ENCODE measurements around the gene FLT1.

FLT1 gene

DNA sequence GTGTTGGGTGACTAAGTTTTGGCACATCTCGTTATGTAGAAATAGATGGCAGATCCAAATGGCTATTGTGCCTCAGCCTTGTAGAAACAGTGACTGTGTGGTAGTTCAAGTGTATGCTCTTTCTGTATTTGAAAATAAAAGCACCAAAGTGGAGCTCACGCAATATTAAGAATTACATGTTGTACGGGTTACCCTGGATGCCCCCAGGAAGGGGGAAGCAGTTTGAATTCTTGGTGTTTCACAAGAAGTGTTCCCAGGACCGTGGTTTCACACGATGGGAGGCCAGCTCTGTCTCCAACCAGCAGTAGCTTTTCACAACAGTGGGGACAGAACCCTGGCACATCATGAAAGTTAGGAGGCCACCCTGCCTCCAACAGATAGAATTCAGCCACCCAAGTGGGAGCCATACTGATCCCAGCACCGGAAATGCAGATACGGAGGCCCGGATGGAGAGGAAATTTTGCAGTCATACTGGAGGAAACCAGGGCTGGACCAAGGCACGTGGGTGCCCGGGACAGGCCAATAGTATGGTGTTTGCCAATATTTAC, 8.9 kb downstream of the FLT1 start:
- no peak for DNase-seq

DNA sequence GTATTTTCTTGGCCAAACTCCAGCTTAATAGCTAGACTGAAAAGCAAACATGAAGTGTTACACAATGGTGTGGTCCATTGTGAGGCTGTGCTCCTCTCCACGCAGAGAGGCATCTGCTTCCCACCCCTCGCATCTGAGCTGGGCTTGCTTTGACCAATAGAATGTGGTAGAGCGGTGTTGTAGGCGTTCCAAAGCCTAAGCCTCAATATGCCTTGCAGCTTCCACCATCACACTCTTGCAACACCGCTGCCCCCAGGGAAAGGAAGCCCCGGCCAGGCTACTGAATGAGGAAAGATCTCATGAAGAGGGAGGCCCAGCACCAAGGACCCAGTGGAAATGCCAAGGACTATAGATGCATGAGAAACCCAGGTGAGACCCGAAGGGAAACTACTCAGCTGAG, 9.4 kb downstream of the FLT1 start:
- no peak for DNase-seq

DNA sequence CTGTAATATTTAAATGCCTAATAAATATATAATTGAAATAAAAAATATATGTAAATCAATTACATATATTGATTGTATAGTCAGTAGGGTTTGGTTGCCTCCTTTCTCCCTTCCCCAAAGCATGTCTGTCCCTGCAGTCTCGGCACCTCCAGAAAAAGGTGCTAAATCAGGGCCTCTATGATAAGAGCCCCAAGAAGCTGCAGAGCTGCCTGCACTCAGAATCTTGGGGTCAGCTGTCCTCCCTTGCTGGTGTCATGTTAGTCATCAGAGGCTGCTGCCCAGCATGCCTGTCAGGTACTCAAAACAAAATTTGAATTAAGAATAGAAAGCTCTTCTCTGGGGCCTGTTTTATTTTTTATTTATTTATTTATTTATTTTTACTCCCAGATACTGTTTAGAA, 9.8 kb downstream of the FLT1 start:
- DNase-seq, result no peak

DNA sequence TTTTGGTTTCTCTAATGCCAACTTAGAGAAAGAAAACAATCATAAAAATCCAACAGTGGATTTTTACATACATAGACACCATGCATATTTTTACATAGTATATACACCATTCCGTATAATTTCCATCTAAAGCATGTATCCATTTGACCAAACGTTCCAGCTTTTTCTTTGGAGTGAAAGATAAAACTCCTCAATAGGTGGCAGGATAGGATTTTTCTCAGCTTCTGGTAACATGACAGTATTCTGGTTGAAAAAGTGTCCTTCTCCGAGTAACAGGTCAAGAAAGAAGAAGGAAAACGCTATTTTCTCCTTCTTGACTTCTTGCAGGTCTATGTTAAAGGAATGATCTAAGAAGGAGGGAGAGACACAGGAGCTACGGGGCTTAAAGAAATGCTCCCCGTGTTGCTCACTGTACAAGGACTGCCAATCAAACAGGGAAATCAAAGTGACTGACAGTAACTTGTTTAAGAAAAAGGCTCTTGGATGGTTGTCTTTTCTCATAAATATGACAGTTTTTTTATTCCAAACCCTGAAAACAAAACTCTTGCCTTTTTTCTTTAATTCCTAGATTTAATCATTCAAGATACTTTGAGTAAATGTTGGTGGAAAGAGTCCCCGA, 11.5 kb downstream of the FLT1 start:
- no peak for DNase-seq

DNA sequence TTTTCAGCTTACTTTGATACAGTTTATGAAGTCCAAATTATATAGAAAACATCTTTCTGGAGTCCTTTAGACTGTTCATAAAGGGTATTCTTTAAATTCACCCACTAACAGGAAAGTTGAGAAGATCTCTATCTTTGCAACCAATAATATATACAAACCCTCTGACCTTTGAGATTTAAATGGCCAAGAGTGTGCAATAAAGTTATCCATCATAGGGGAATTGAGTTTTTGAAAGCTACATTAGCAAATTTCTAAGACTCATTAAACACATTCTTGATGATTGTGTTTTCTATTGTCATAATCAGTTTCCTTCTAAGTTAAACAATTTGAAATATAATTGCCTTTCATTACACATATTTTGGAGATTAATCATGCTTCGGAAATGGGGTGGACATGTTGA, 15.9 kb downstream of the FLT1 start:
- DNase-seq, result no peak

DNA sequence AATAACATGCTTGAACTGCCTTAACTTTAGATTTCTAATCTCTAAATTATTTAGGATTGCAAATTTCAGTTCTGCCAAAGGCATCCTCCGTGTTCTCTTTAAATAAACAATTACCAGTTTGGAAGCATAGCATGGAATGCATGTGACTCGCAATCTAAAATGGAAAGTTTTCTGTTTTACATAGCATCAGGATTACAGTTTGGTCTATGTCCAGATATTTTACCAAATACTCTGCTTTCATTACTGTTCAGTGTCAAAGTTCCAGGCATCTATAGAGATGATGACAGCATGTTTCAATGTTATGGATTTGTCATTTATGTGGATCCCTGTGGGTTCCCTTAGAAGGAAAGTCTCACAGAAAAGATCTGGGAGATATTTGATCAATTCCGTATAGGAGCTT, 16.8 kb downstream of the FLT1 start:
- no peak for DNase-seq

DNA sequence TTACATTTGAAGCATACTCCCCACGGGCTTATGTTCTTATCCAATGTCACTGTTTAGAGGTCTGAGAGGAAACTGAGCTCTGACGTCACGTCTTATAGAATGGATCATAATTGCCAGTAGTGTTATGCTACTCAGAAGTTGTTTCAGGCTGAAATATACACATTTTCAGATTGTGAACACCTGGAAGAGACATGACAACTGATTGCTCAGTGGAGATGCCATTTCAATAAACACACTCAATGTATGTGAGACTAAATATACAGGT, 17.3 kb downstream of the FLT1 start:
- DNase-seq, result no peak

DNA sequence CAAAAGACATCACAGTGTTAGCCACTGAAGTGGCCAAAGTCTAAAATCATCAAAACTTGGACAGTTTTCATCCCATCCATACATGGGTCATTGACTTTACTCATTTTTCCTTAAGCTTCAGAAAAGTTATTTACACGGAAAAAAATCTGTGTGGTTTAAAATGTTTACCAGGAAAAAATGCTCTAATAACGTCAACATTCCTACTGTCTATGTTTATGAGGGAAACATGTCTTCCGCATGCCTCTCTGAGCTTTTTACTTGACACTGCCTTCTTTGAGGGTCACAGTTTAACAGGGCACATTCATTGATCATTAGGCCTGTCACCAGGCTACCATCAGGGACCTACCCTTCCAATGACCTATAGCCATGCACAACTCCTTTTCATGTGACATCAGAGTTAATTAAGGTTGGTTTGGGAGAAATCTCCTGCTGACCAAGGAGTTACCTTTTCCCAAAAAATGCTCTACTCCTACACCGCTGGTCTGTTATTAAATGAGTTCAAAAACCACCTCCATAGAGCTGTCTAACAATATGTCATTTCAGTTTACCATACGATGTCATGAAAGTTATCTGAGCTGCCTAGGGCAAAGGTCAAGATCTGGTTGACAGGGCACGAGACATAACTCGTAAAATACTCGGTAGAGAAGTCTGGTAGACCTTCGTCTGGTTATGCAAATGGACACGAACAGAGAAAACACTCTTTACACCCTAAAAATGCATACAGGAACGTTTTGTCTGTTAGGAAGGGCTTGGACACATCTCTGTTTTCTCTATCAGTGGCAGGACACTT, 17.8 kb downstream of the FLT1 start:
- DNase-seq, result no peak

DNA sequence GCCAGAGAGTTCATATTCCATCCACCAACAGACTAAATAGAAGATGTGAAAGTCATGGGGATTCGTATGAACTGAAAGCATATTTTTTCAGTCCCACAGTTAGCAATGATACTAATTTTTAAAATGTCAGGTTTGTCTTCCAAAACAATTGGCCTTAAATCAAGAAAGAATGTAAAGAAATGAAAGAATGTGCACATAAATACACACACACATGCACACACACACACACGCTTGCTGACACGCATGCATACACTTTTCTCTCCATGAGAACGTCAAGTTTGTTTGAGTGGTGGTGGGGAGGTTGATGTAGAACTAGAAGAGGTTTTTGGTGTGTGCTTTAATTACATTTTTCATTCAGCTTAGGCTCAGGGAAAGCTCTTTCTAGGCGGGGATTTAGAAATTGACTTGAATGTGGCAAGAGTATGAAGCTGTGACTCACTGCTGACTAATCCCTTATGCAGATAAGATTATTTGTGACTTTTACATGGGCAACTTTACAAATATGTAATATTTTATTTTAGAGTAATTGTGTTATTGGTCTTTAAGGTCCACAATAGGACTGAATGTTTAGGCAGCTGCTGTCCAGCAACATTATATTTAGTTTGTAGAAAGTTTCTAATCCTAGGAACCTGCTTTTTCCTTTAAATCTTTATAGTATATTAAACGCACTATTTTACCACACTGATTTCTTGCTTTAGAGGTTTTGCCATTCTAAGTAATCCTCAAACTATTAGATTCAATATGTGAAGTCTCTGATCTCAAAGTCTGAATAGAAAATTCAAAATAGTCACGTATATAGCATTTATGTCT, 18.8 kb downstream of the FLT1 start:
- DNase-seq, result no peak

DNA sequence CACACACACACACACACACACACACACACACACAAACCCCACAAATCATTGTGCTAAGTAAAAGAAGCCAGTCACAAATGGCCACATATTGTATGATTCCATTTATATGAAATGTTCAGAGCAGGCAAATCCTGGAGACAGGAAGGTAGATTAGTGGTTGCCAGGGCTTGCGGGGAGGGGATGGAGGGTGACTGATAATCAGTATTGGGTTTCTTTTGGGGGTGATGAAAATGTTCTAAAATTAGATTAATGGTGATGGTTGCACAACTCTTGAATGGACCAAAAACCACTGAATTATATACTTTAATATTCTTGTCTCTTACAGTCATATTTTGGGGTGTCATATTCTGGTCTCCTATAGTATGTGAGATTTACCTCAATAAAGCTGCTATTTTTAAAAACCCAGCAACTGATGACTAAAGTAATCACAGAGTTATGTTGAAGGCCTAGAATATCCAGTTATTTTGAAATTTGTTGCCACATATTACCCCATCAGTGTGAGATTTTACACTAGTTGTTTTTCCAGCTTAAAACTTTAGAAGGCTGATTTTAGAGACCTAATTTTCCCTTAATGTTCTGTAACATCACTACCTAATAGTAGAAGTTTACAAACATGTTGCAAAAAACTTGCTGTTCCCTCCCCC, 20.3 kb downstream of the FLT1 start:
- DNase-seq, result no peak

DNA sequence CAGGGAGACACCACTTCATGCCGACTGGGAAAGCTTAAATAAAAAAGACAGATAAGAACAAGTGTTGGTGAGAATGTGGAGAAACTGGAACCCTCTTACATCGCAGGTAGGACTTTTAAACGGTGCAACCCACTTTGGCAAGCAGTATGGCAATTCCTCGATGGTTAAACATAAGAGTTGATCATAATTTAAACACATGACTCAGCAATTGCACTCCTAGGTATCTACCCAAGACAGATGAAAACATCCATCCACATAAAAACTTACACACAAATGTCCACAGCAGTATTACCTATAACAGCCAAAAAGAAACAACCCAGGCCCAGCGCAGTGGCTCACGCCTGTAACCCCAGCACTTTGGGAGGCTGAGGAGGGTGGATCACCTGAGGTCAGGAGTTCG, 21.9 kb downstream of the FLT1 start:
- DNase-seq, result no peak

DNA sequence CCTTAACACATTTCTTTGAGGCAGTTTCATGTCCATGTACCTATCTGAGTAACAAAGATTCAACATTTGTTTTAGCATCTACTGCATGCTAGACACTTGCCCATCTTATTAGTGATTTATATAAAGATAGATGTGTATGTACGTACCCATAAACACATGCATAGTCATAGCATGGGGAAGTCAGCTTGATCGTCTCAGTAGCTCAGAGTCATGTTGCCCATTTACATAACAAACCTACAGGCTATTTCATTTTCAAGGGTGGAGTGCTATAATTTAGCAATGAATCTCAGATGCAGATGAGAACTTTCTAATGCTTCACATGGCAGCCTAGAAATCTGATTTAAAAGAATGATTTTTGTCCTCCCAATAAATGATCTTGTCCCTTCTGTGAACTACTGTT, 23.5 kb downstream of the FLT1 start:
- no peak for DNase-seq

DNA sequence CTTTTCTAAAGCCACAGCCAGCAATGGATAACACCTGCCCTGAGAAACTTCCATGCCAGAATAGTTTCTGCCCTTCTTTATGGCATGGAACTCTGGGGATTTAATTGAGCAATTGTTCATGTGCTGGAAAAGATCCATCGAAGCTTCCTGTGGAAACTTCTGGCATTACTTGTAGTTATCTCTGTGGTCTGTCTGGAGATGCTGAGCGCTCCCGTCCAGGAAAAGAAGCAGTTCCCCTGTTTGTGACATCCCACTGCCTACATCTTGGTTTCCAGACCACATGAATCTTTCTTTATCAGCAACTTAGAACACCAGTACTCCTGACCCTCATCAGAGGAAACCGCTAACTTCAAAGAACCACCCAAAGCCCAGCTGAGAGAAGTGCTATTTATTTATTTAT, 24.6 kb downstream of the FLT1 start:
- no peak for DNase-seq

DNA sequence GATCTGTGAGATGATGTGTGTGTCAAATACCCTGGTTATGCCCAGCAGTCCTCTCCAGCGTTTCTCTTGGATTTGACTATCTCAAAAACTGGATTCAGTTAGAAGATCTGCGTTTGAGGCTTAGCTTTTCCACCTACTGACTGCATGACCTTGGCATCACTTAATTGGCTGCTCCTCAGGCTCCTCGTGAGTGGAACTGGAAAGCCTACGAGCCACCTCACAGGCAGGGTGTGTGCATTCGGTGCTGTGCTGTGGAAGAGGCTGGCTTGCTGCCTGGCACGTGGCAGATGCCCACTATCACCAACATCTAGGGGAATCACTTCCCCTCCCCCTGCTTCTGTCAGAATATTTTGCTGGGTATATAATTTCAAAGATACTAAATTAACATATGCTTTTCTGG, 25.6 kb downstream of the FLT1 start:
- no peak for DNase-seq

DNA sequence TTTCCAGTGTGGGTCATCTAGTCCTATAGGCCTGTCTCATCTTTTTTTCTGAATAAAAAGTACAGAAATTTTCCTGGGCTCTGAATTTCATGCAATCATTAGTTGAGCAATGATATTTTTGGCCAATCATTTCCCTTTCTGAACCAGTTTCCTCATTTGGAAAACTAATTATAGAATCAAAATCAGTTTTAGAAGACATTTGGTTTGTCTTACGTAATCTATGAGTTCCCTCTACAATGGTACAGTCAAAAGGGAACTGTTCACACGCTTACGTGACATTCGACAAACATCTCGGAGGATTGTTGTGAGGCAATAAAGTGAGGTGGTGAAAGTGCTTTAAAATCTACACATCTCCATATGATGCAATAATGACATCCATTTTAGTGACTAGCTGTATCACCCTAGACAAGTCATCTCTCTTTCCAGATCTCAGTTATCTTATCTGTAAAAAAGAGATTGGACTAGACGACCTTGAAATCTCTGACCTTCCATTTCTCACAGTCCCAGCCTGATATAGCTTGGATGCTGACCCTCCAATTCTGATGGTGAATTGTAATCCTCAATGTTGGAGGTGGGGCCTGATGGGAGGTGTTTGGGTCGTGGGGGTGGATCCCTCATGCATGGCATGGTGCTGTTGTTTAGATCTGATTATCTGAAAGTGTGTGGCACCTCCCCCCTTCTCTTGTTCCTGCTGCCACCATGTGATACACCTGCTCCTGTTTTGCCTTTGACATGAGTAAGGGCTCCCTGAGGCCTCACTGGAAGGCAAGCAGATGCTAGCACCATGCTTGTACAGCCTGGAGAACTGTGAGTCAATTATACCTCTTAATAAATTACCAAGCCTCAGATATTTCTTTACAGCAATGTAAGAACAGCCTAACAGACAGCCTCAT, 26.7 kb downstream of the FLT1 start:
- no peak for DNase-seq

DNA sequence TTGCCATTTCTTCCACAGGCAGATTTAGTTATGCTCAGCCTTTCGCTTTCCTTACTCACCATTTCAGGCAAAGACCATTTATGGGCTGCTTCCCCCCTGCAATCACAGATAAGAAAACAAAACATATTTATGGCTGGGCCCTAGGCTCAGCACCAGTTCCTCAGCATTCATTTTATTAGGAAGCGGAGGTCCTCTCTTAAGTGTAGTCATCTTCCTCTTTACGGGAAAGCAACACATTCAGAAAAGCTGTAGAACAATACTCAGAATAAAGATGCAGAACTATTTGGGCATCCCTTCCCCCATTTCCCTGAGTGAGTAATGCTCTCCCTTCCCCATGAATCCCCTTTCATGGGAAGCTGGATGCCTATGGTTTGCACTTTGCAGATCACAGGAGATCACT, 27.9 kb downstream of the FLT1 start:
- no peak for DNase-seq

DNA sequence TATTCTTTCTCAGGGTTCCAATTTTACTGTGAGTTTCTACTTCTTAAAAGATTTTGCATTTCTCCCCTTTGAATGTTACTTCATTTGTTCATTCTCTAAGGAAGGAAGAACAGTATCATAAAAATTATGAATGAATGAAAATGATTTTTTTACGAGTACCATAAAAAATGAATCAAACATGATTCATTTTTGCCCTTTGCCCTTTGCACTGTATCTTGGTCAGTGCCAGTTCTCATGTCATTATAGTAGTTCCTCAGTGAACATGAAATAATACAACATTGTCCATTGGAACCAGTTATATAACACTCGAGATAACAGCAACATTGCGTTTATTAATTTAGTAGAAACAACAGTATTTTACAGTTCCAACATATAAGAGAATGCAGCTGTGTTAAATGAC, 28.8 kb downstream of the FLT1 start:
- DNase-seq, result no peak

DNA sequence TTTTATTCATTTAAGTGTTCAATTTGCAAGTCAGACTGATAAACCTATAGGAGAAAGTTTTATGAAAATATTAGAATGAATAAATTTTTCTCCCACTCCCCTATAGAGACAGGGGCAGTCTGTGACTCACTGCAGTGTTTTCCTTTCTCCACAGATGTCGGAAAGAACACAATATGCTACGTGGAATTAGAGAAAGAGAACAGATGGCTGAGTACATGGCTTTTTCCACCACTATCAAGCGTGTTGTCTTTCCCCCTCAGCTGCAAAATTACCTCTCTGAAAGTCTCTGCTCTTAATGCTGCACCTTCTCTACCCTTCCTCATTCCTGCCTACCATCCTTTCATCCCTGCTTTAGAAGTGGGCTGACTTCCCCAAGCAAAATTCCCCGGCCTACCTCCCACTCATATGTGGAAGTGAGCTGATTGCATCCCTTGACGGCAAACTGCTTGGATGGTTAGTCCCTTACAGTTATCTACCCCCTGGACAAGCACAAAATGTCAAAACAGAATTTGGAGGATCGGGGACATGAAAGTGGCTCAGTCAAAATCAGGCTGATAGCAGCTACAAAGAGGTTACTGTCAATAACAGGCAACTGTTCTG, 30.0 kb downstream of the FLT1 start:
- no peak for DNase-seq

DNA sequence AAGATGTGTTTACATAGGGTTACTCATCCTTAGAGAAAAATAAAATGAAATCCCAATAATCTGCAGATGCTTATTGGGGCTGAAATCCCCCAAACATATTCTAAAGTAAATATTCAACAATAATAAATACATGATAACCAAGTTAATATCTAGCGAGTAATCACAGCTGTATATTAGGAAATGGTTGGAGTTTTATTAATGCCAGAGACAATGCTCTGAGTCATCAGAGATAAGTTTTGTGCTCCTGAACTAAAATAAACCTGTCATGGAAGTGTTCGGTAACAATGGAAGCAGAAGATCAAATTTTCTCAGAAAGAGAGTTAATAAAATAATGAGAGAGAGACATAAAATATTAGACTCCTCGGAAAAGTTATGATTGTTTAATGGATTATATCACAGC, 31.4 kb downstream of the FLT1 start:
- DNase-seq, result no peak

DNA sequence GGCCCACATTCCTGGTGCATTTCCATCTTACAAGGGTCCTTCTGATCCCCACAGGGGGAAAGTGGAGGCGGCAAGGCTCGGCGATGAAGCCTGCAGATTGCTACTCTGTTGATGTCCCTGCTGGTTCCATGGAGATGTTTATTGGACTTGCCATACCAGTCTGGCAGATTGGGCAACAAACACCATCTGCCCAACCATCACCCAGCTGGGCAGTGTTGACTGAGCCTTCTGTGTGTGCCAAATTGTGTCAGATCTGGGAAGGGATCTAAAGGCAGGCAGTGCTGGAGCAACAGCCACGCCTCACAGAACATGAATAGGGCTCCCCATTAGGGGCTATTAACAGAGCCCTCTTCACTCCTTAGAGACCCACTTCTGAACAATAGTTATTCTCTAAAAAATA, 35.0 kb downstream of the FLT1 start:
- no peak for DNase-seq

DNA sequence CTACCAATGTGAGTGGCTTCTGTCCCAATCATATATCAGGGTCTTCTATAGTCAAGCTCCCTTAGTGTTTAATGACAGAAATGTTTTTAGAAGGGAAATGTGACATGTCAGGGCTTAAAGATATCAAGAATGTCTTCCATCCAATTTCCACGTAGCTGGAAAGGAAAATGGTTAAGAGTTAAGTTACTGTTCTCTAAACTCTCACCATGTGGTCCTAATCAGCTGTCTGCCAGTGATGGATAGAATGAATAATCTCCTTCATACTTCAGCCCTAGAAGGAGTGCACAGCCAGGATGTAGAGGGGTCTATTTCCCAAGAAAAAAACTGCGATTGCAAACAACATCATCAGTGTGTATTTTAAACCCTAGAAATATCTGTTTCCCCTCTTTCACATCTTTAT, 36.3 kb downstream of the FLT1 start:
- no peak for DNase-seq

DNA sequence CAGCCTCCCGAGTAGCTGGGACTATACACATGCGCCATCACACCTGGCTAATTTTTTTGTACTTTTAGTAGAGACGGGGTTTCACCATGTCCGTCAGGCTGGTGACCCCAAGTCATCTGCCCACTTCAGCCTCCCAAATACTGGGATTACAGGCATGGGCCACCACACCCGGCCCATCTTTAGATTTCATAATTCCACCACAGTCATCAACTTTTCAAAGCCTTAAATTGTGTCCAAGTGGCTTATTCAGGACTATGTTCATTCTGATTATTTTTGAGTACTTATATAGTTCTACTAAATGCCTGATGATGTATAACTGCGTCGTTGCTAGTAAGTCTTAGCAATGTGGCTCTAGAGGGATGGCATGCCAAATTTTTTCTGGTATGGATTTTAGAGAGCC, 36.9 kb downstream of the FLT1 start:
- no peak for DNase-seq
